ENCODE data around the gene ZNF839.

DNA sequence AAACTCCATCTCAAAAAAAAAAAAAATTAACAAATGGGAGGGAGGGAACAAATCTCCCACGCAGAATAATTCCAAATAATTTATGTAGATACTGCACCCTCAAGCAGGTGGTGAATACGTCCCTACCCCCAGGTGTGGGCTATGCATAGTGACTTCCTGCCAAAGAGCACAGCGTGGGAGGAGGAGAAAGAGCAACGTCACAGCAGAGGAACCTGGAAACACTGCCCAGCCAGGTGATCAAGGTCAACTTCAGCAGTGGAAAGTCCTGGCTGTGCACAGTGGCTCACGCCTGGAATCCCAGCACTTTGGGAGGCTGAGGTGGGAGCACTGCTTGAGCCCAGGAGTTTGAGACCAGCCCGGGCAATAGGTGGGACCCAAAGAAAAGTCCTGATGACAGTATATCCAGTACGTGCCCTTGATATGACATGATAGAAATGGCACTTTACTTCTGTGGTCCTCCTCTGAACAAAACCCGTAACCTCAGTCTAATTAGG is 33.6 kb downstream of the ZNF839 start:
- TF ChIP-seq CREB1 (CRISPR knock-in tag; IDR thresholded peaks at IDR 0.05; ENCODE audit: low read depth) (no peak), POLR2AphosphoS5 (IDR thresholded peaks at IDR 0.05; ENCODE audit: low read depth) (no peak)
- TF ChIP-seq, protein P1, sequence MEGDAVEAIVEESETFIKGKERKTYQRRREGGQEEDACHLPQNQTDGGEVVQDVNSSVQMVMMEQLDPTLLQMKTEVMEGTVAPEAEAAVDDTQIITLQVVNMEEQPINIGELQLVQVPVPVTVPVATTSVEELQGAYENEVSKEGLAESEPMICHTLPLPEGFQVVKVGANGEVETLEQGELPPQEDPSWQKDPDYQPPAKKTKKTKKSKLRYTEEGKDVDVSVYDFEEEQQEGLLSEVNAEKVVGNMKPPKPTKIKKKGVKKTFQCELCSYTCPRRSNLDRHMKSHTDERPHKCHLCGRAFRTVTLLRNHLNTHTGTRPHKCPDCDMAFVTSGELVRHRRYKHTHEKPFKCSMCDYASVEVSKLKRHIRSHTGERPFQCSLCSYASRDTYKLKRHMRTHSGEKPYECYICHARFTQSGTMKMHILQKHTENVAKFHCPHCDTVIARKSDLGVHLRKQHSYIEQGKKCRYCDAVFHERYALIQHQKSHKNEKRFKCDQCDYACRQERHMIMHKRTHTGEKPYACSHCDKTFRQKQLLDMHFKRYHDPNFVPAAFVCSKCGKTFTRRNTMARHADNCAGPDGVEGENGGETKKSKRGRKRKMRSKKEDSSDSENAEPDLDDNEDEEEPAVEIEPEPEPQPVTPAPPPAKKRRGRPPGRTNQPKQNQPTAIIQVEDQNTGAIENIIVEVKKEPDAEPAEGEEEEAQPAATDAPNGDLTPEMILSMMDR (conservative IDR thresholded peaks at IDR 0.05; ENCODE audit: low read depth in 2 of 2), result no peak
- TF ChIP-seq, protein P2, sequence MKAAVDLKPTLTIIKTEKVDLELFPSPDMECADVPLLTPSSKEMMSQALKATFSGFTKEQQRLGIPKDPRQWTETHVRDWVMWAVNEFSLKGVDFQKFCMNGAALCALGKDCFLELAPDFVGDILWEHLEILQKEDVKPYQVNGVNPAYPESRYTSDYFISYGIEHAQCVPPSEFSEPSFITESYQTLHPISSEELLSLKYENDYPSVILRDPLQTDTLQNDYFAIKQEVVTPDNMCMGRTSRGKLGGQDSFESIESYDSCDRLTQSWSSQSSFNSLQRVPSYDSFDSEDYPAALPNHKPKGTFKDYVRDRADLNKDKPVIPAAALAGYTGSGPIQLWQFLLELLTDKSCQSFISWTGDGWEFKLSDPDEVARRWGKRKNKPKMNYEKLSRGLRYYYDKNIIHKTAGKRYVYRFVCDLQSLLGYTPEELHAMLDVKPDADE (IDR thresholded peaks at IDR 0.05), result no peak

Measured in GM23338 (cell line).